Endothelial cell of umbilical vein (primary cell): ENCODE measurements around the gene GRM4. TPM values are rescaled to one million over a fixed set of nuclear protein-coding genes. Genes with fewer than 3 reads are reported as not detected.

ENCODE experiments used
- BruUV-seq: library from RNA; stranded (reverse); fragments of 400-500 nt; replicated peaks from 2 replicates; lab custom pipeline; 2021; lab: Mats Ljungman, UMichigan
- CTCF ChIA-PET: fragments of 300-600, 350-600 bp; sonication (Branson Sonifier 250); formaldehyde crosslinking; loops from one replicate; lab custom pipeline; 2021; ENCODE audit warnings: antibody characterized with exemption, inconsistent platforms; lab: Charles Lee
- POLR2A ChIA-PET: fragments of 300-600, 350-600 bp; sonication (Branson Sonifier 250); formaldehyde crosslinking; loops from one replicate; lab custom pipeline; 2021; ENCODE audit warnings: antibody characterized with exemption, inconsistent platforms; lab: Charles Lee
- DNase-seq: peaks from one replicate; pipeline ENCODE4 v3.0.0-alpha.2; 2011; ENCODE audit warnings: low read depth, low spot score
- FAIRE-seq: peaks from 2 replicates; lab custom pipeline; 2011; peaks lifted over from hg19 to GRCh38; lab: Jason Lieb, UNC
- H2AFZ ChIP-seq: 2 replicates; pipeline ENCODE4 v1.6.0; 2012; ENCODE audit warnings: low read depth, low read length, control low read depth, inconsistent platforms
- H3K27ac ChIP-seq: 2 replicates; pipeline ENCODE4 v1.5.1; 2011; ENCODE audit warnings: low read depth, mild to moderate bottlenecking, control low read depth, low read length, moderate library complexity; ENCODE audit not compliant: insufficient read depth
- H3K27me3 ChIP-seq, 2 experiments: 2 replicates each; pipeline versions ENCODE4 v1.6.0 to v1.6.1; 2011; ENCODE audit warnings: low read length in 2 of 2, mixed read lengths in 1 of 2; ENCODE audit not compliant: control insufficient read depth in 2 of 2, insufficient read depth in 2 of 2
- H3K36me3 ChIP-seq, 2 experiments: 2 replicates in 1 of 2; 3 replicates in 1 of 2; pipeline ENCODE4 v1.5.1; 2011; ENCODE audit warnings: low read length in 2 of 2, mild to moderate bottlenecking in 1 of 2, moderate library complexity in 1 of 2; ENCODE audit not compliant: control insufficient read depth in 2 of 2, insufficient read depth in 2 of 2; ENCODE audit errors: extremely low read depth in 1 of 2
- H3K4me1 ChIP-seq: 3 replicates; pipeline ENCODE4 v1.5.1; 2011; ENCODE audit warnings: mild to moderate bottlenecking, low read length; ENCODE audit not compliant: control insufficient read depth, insufficient read depth; ENCODE audit errors: extremely low read depth
- H3K4me2 ChIP-seq: 2 replicates; pipeline ENCODE4 v1.6.1; 2011; ENCODE audit warnings: low read length, control low read depth, mixed read lengths; ENCODE audit not compliant: insufficient read depth
- H3K4me3 ChIP-seq, 3 experiments: fragments of 200-600 bp in 1 of 3; sonication (generic), shearing (Covaris generic) in 1 of 3; replicated peaks in 1 of 3; 2 replicates each; pipeline ENCODE4 v1.5.1; 2011 to 2016; ENCODE audit warnings: control low read depth in 3 of 3, low read length in 3 of 3, mild to moderate bottlenecking in 2 of 3, inconsistent platforms in 1 of 3, low read depth in 1 of 3, moderate library complexity in 1 of 3; ENCODE audit not compliant: insufficient read depth in 1 of 3
- H3K79me2 ChIP-seq: 2 replicates; pipeline ENCODE4 v1.6.0; 2012; ENCODE audit warnings: low read length, inconsistent platforms; ENCODE audit not compliant: control insufficient read depth, insufficient read depth
- H3K9ac ChIP-seq: replicated peaks from 2 replicates; pipeline ENCODE3; 2011; ENCODE audit warnings: low read length, control low read depth; ENCODE audit not compliant: insufficient read depth; ENCODE audit errors: extremely low read depth
- H3K9me1 ChIP-seq: replicated peaks from 3 replicates; pipeline ENCODE4 v1.6.0; 2011; ENCODE audit warnings: mild to moderate bottlenecking, low read length; ENCODE audit not compliant: control insufficient read depth, insufficient read depth; ENCODE audit errors: extremely low read depth
- H3K9me3 ChIP-seq: replicated peaks from 2 replicates; pipeline ENCODE4 v1.5.1; 2012; ENCODE audit warnings: low read length, inconsistent platforms; ENCODE audit not compliant: control insufficient read depth, insufficient read depth
- H4K20me1 ChIP-seq: replicated peaks from 2 replicates; pipeline ENCODE3; 2011; ENCODE audit warnings: mild to moderate bottlenecking, low read length; ENCODE audit not compliant: control insufficient read depth, insufficient read depth; ENCODE audit errors: extremely low read depth
- CTCF ChIP-seq, 2 donors: IDR thresholded peaks; 1 replicate in 1 of 2; 2 replicates in 1 of 2; pipeline ENCODE4 v1.5.1; 2011; ENCODE audit warnings: low read length in 2 of 2, mild to moderate bottlenecking in 2 of 2, moderate library complexity in 2 of 2, control low read depth in 1 of 2, inconsistent platforms in 1 of 2, low read depth in 1 of 2; ENCODE audit not compliant: insufficient read depth in 1 of 2; ENCODE audit errors: extremely low read depth in 1 of 2
- EZH2 ChIP-seq: IDR thresholded peaks from 2 replicates; pipeline ENCODE4 v1.6.1; 2012; ENCODE audit warnings: borderline replicate concordance, low read depth, mild to moderate bottlenecking, moderate library complexity, low read length, inconsistent platforms; ENCODE audit not compliant: severe bottlenecking
- FOS ChIP-seq: IDR thresholded peaks from 2 replicates; pipeline ENCODE4 v1.6.1; 2011; ENCODE audit warnings: mild to moderate bottlenecking, low read length, moderate library complexity, borderline replicate concordance; ENCODE audit not compliant: insufficient read depth
- GATA2 ChIP-seq: IDR thresholded peaks from 2 replicates; pipeline ENCODE4 v1.7.0; 2011; ENCODE audit warnings: low read depth, mild to moderate bottlenecking, moderate library complexity, mixed read lengths, low read length; ENCODE audit not compliant: insufficient read length, insufficient read depth
- JUN ChIP-seq: IDR thresholded peaks from 2 replicates; pipeline ENCODE4 v1.6.1; 2011; ENCODE audit warnings: borderline replicate concordance, low read depth; ENCODE audit not compliant: insufficient read length, insufficient read depth
- MYC ChIP-seq: IDR thresholded peaks from one replicate; pipeline ENCODE4 v1.6.1; 2011; ENCODE audit warnings: mild to moderate bottlenecking, low read depth, low read length
- POLR2A ChIP-seq: IDR thresholded peaks from 2 replicates; pipeline ENCODE4 v1.6.1; 2012; ENCODE audit warnings: low read depth, mild to moderate bottlenecking, control low read depth, low read length
- POLR2AphosphoS5 ChIP-seq: IDR thresholded peaks from 2 replicates; pipeline ENCODE4 v1.6.1; 2012; ENCODE audit warnings: low read depth, mild to moderate bottlenecking, control low read depth, low read length, moderate library complexity; ENCODE audit not compliant: insufficient read depth
- dilution Hi-C: fragments of 300-500 bp; cut with MboI; formaldehyde crosslinking; loops from one replicate; pipeline ENCODE4 v1.15.0; 2019; ENCODE audit warnings: low sequenced_read_pairs; ENCODE audit not compliant: extremely low pct_ligation_motif_present
- intact Hi-C: fragments of 100-400 bp; cut with micrococcal nuclease; formaldehyde crosslinking; loops from one replicate; pipeline ENCODE4 v1.10.0; 2022
- polyA plus RNA-seq, 4 experiments: library from polyadenylated mRNA; depleted of rRNA in 3 of 4; stranded (reverse) in 3 of 4; unstranded in 1 of 4; fragments of >200 nt; gene quantifications; 2 replicates each; pipeline versions ENCODE4 v1.2.1 to v1.2.3, GENCODE V29; 2011 to 2012; ENCODE audit warnings: missing spikeins in 1 of 4
- total RNA-seq: library from RNA; stranded (reverse); gene quantifications from 2 replicates; pipeline ENCODE4 v1.2.3, GENCODE V29; 2021
- TF ChIP-seq, protein P1 (sequence below): IDR thresholded peaks from 2 replicates; pipeline ENCODE4 v1.6.1; 2011; ENCODE audit not compliant: insufficient read depth, insufficient read length

Gene GRM4
- total and polyA plus RNA-seq, 2 donors (not counting 3 experiments of a cell fraction or from before 2014, with no cell fraction given) = 0.03 TPM; not detected in 1

DNA sequence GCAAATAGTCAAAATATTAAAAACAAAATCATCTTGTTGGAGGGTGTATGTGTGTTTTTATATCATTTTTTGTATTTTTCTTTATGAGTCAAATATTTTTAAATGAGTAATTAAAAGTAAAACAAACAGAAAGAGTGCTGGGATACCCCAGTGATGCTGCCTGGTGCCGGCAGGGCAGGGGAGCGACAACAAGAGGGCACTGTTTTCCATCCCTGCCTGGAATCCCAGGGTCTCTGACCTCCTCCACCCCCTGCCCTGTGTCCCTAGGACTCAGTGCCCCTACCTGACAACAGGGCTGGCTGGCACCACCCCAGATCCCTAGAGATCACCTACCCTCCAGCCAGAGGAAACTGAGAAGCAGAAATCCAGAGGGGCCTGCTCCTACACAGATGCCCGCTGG, 48.9 kb upstream of the GRM4 start:
- Histone ChIP-seq H3K36me3 (no peaks in the 10 kb centered on the region), H4K20me1 (no peaks in the 10 kb centered on the region), H3K9ac (no peak overlapping the region), H3K4me2 (no peak overlapping the region), H3K9me3 (no peaks in the 10 kb centered on the region), H3K27ac (no peak overlapping the region), H3K4me3 (no peak overlapping the region), H3K27me3 (no peaks in the 10 kb centered on the region), H3K79me2 (no peaks in the 10 kb centered on the region), H3K4me1 (peaks cover 9% of the 10 kb centered on the region), H3K9me1 (no peaks in the 10 kb centered on the region), H2AFZ (no peak overlapping the region)
- FAIRE-seq = no peak
- intact Hi-C loops (no loop called here), dilution Hi-C loops (no loop called here)
- CTCF ChIA-PET = interaction anchor here (2.2 to 7.2 kb wide), 5 partner anchors 31 to 415 kb away, joined by 17 to 189 read pairs (median 65); partner anchors contain the start of gene SMIM29
- DNase-seq = no peak
- no TSS peak for BruUV-seq
- POLR2A ChIA-PET = no interaction called here
- no peak for TF ChIP-seq GATA2
- no peak for TF ChIP-seq POLR2AphosphoS5
- no peak for TF ChIP-seq MYC
- no peak for TF ChIP-seq FOS
- no peak for TF ChIP-seq JUN
- TF ChIP-seq, protein P1, sequence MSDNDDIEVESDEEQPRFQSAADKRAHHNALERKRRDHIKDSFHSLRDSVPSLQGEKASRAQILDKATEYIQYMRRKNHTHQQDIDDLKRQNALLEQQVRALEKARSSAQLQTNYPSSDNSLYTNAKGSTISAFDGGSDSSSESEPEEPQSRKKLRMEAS = no peak
- no peak for TF ChIP-seq POLR2A
- no peak for TF ChIP-seq EZH2
- TF ChIP-seq CTCF (IDR thresholded peaks at IDR 0.05; ENCODE audit: extremely low read depth in 1 of 2, insufficient read depth in 1 of 2, low read depth in 1 of 2, low read length in 2 of 2) = no peak
